ENCODE data around the gene WDR90.

Gene WDR90

GRCh38 chr16:661184-661821 lies 12.1 kb downstream of the WDR90 start:
- no peak for DNase-seq

DNA sequence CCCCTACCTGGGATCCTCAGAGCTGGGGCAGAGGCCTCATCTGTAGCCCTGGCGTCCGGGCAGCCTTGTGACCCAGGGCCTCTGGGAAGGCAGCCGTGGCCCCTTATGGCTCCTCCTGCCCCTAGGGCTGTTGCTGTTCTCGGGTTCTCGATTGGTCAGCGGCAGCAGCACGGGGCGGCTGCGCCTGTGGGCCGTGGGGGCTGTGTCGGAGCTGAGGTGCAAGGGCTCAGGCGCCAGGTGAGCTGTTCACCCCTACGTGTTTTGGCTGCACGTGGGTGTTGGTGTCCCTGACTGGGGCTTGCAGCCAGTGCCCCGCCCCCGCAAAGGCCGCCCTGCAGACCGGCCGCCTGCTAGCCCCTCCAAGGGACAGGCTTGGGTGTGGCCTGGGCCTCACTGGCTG lies 12.9 kb downstream of the WDR90 start:
- DNase-seq = no peak

DNA sequence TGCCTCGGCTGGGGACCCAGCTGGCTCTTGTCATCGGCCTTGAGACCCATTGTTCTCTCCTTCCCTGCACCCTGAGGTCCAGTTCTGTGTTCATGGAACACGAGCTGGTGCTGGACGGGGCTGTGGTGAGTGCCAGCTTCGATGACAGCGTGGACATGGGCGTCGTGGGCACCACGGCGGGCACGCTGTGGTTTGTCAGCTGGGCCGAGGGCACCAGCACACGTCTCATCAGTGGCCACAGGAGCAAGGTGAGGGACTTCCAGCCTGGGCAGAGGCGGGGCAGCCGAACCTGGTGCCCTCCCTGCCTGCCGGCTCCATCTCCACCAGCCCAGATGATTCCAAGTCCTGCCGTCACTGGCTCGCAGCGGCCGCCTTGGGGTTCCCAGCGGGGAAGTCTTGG lies 13.4 kb downstream of the WDR90 start:
- no peak for DNase-seq

- no peak for DNase-seq
Observed at GRCh38 chr16:666572-666971, 17.4 kb downstream of the WDR90 start.

GRCh38 chr16:667113-667779 lies 18.1 kb downstream of the WDR90 start:
- no peak for DNase-seq

DNA sequence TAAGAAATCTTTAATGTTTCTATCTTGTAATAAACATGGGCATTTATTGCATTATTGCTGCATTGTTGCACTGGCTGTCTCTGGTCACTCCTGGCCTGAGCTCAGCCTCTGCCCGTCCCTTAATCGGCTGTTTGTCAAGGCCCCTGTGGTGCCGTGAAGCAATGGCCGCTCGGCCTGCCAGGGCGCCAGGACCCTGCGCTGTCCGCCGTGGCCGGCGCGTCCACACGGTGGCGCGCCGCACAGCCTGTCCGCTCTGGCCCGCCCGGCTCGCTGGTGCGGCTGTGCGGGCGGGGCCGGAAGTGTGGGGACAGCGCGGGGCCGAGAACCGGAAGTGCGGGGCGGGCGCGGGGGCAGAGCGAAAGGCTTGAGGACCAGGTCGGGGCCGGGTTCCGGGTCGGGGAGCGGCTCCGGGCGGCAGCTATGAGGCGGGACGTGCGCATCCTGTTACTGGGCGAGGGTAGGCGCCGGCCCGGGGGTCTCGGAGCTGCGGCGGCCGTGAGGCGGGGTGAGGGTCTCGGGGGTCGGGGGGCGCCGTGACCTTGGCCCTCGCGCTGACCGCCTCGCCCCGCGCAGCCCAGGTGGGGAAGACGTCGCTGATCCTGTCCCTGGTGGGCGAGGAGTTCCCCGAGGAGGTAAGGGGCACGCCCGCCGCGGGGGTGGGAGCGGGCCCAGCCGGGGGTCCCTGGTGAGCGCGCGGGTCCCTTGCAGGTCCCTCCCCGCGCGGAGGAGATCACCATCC lies 18.8 kb downstream of the WDR90 start, which contains the start of gene RHOT2:
Gene RHOT2 (plus strand): TSS at position 353 of the 739 bp plus-strand sequence. CDS start 68 bp downstream, at position 421.
- DNase-seq = peak; percentile 89

DNA sequence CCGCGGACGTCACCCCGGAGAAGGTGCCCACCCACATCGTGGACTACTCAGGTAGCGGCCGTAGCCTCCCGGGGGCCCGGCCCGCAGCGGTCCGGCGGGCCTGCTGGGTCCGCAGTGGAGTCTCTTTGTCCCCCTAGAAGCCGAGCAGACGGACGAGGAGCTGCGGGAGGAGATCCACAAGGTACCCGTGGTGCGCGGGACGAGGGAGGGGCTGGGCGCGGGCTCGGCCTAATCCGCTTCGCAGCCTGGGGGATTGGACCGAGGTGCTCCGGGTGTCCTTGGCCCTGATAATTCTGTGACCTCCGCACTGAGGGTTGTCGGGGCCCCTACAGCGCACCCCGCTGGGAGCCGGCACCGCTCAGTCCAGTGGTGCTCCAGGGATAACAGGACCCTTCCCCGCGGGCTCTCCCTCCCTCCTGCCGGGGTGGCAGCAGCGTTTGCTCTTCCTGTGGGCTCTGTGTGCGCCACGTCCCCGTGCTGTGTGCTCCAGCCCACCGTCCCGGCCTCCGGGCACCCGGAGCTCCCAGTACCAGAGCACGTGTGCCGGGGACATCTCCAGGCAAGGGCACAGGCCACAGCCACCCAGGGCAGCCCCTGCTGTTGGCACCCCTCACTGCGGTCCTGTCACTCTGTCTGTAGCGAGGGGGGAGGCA lies 19.5 kb downstream of the WDR90 start:
- no peak for DNase-seq

- DNase-seq = no peak
Observed at GRCh38 chr16:669666-670065, 20.5 kb downstream of the WDR90 start.

GRCh38 chr16:670485-671352 lies 21.6 kb downstream of the WDR90 start:
- no peak for DNase-seq

GRCh38 chr16:671353-672131 lies 22.4 kb downstream of the WDR90 start:
- no peak for DNase-seq

GRCh38 chr16:672371-672770 lies 23.2 kb downstream of the WDR90 start:
- DNase-seq = no peak

GRCh38 chr16:672851-673250 lies 23.7 kb downstream of the WDR90 start:
- no peak for DNase-seq

DNA sequence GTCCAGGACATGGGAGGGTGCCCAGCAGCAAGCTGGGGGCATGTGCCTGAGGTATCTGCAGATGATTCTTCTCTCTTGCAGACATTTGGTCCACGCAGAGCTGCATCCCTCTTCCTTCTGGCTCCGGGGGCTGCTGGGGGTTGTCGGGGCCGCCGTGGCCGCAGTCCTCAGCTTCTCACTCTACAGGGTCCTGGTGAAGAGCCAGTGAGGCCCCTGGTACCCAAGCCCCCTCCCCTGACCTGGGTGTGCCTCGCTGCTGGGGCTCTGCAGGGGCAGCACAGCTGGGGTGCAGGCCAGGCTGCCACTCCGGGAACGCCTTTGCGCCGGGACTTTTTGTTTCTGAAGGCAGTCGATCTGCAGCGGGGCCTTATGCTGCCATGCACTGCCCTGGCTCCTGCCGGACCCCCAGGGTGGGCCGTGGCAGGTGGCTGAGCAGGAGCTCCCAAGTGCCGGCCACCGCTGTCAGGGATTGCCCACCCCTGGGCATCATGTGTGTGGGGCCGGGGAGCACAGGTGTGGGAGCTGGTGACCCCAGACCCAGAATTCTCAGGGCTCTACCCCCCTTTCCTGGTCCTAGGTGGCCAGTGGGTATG lies 24.3 kb downstream of the WDR90 start:
- DNase-seq = no peak

DNA sequence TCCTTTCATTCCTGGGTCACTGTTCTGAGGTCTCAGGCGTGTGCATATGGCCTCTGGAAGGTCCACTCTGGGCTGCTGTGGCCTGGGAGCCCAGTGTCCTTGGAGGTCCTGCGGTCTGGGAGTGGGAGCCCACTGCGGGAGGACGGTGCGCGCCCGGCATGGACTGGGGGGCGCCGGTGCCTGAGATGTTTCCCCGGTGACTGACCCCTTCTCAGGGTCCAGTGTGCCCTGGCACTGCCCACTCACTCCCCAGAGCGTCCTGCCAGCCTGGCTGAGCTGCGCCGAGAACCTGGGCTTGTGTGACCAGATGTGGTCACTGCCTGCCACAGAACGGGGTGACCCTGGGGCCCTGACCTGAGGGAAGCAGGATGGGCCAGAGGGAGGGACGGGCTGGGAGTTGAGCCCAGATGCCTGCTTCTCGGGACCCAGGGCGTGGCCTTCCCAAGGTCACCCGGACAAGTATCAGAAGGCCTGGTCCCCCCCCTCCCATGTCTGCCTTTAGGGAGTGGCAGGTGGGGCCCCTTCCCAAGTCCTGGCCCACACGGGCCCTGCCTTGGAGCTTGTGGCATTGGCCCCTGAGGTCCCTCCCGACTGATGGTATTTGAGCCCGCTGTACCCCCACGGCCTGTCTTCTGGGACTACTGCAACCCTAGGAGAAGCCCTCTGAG lies 25.2 kb downstream of the WDR90 start:
- no peak for DNase-seq

DNA sequence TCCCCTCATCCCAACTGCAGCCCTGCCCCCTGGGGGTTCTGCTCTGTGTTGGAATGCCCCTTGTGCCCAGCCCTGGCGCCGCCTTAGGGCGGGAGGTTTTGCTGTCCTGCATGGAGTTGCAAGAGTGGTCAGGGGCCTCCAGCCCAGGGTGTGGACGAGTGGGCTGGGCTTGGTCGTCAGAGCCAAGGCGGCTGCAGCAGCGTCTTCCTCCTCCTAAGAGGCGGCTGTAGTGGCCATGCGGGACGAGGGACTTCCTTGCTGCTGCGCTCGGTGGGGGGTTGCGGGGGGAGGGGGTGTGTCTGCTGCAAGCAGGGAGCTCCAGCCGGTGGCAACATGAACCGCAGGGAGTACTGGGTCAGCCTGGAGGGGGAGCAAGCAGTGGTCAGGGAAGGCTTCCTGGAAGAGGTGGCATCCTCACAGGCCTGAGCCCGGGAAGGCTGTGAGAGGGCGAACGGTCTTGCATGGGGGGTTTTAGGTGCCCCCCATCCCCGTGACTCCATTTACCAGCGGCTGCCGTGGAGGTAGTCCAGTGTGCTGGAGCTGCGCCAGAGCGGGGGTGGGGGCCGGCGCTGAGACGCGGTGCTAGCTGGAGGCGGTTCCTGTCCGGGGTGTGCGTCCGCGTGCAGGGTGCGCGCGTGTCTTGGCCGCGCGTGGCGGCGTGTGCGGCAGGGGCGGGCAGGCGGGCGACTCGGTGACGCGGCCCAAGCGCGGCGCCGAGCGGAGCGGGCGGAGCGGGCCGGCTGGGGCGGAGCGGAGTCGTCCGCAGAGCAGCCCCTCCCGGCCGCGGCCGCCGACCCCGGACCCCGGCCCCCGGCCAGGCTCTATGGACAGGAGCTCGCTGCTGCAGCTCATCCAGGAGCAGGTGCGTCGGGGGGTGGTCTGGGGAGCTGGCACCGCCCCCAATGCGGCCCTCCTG lies 26.1 kb downstream of the WDR90 start, which contains the start of gene RHBDL1:
Gene RHBDL1 (plus strand): TSS at position 704 of the 916 bp plus-strand sequence. CDS start 120 bp downstream, at position 824.
- DNase-seq = no peak

DNA sequence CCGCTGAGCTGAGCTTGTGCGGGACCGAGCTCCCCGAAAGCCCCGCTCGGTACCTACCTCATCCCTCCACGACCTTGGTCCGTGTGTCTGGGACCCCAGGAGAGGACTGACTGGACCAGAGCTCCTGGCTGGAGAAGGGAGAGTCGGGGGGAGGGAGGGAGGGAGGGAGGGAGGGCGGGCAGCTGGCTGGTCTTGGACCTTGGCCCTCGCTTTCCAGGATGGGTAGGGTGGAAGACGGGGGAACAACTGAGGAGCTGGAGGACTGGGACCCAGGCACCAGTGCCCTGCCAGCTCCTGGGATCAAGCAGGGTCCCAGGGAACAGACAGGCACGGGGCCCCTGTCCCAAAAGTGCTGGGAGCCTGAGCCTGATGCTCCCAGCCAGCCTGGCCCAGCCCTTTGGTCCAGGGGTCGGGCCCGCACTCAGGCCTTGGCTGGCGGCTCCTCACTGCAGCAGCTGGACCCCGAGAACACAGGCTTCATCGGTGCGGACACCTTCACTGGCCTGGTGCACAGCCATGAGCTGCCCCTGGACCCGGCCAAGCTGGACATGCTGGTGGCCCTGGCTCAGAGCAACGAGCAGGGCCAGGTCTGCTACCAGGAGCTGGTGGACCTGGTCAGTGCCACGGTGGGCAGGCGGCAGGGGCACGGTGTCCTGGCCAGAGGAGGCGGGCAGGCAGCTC lies 26.9 kb downstream of the WDR90 start:
- no peak for DNase-seq

DNA sequence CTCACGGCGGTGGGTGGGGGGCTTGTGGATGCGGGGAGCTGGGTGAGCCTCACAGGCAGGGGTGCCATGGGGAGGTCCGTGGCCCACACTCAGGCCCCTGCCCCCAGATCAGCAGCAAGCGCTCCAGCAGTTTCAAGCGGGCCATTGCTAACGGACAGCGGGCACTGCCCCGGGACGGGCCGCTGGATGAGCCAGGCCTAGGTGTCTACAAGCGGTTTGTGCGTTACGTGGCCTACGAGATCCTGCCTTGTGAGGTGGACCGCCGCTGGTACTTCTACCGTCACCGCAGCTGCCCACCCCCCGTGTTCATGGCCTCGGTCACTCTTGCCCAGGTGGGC lies 27.4 kb downstream of the WDR90 start:
- no peak for DNase-seq

DNA sequence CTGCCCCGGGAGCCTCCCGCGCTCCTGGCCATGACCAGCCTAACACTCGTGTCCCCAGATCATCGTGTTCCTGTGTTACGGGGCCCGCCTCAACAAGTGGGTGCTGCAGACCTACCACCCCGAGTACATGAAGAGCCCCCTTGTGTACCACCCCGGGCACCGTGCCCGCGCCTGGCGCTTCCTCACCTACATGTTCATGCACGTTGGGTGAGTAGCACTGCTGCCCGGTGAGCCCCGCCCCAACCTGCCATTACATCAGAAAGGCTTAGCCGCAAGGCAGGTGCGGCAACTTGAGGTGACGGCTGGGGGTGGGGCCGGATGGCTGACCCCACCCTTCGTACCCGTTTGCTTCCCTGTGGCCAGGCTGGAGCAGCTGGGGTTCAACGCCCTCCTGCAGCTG lies 27.7 kb downstream of the WDR90 start:
- no peak for DNase-seq
